Ascending aorta (tissue), 2 donors: ENCODE measurements around the gene GXYLT2. TPM values are rescaled to one million over a fixed set of nuclear protein-coding genes. Genes with fewer than 3 reads are reported as not detected.

Source experiments
- DNase-seq, 2 donors: peaks; one replicate each; pipeline ENCODE4 v3.0.0-alpha.2; 2019; ENCODE audit warnings: low spot score in 2 of 2
- H3K27ac ChIP-seq, 2 donors: fragments of 200-600 bp; sonication (generic); one replicate each; pipeline ENCODE4 v1.5.1; 2016 to 2017; ENCODE audit warnings: mild to moderate bottlenecking in 1 of 2
- H3K27me3 ChIP-seq: fragments of 200-600 bp; sonication (generic); one replicate; pipeline ENCODE4 v1.5.1; 2017
- H3K36me3 ChIP-seq, 2 donors: fragments of 200-600 bp; sonication (generic); one replicate each; pipeline ENCODE4 v1.5.1; 2016
- H3K4me1 ChIP-seq, 2 donors: fragments of 200-600 bp; sonication (generic); one replicate each; pipeline ENCODE4 v1.5.1; 2016 to 2017; ENCODE audit warnings: mild to moderate bottlenecking in 1 of 2
- H3K4me3 ChIP-seq, 2 donors: fragments of 200-600 bp; sonication (generic); one replicate each; pipeline ENCODE4 v1.5.1; 2016 to 2017; ENCODE audit warnings: mild to moderate bottlenecking in 1 of 2
- H3K9me3 ChIP-seq, 2 donors: fragments of 200-600 bp; sonication (generic); one replicate each; pipeline ENCODE4 v1.5.1; 2016
- intact Hi-C: fragments of 100-400 bp; cut with DNase I; formaldehyde crosslinking; loops from one replicate; pipeline ENCODE4 v1.15.1; 2023
- total RNA-seq: library from RNA; depleted of rRNA; stranded (reverse); fragments of >200 nt; gene quantifications from one replicate; pipeline ENCODE4 v1.1.0, GENCODE V29; 2016
- TF ChIP-seq, protein P1 (sequence below), 3 experiments: fragments of 200-600 bp in 2 of 3; fragments of 450-650 bp in 1 of 3; sonication (generic) in 2 of 3; IDR thresholded peaks; one replicate each; pipeline ENCODE4 v1.5.1; 2016 to 2019; ENCODE audit warnings: antibody characterized with exemption in 3 of 3, mild to moderate bottlenecking in 1 of 3, moderate library complexity in 1 of 3

Gene GXYLT2
- total RNA-seq, 1 donor from 2014 or later, result 19.5 TPM

DNA sequence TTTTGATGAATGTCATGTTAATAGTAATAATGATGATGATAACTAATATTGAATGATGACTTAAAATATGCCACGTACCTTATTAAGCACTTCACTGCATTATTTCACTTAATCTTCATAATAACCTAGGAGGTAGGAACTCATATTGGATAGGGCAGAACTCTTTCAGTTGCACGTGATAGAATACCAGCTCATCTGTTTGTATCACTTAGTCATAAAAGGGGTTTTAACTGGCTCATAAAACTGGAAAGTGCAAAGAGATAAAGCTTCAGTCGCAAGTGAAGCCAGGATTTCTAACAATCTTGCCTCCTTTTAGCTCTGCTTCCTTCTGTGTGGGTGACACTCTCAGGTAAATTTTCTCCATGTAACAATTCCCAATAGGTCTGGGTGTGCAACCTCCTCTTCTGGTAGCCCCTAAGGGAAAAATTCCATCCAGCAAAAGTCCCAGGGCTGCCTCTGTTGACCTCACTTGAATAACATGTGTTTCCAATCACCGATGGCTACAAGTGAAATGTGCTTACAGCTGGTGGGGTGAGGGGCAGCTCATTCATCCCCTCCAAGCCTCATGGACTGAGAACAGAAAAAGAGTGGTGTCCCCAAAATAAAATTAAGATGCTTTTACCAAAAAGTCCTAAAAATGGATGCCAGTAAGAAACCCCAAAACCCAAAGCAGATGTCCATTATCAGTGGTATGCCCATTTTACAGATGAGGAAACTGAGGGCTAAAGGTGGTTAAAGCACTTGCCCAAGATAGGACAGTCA is 9.3 kb downstream of the GXYLT2 start:
- H3K9me3 ChIP-seq, result no peaks in the 10 kb centered on the region
- H3K27ac ChIP-seq, result no peak overlapping the region
- no peak overlapping the region for H3K4me3 ChIP-seq
- H3K4me1 ChIP-seq, result peaks cover 0 to 4% of the 10 kb centered on the region in 2 donors
- no peak for DNase-seq
- H3K36me3 ChIP-seq, result no peaks in the 10 kb centered on the region
- H3K27me3 ChIP-seq, result no peaks in the 10 kb centered on the region
- intact Hi-C loops, result no loop called here
- TF ChIP-seq, protein P1, sequence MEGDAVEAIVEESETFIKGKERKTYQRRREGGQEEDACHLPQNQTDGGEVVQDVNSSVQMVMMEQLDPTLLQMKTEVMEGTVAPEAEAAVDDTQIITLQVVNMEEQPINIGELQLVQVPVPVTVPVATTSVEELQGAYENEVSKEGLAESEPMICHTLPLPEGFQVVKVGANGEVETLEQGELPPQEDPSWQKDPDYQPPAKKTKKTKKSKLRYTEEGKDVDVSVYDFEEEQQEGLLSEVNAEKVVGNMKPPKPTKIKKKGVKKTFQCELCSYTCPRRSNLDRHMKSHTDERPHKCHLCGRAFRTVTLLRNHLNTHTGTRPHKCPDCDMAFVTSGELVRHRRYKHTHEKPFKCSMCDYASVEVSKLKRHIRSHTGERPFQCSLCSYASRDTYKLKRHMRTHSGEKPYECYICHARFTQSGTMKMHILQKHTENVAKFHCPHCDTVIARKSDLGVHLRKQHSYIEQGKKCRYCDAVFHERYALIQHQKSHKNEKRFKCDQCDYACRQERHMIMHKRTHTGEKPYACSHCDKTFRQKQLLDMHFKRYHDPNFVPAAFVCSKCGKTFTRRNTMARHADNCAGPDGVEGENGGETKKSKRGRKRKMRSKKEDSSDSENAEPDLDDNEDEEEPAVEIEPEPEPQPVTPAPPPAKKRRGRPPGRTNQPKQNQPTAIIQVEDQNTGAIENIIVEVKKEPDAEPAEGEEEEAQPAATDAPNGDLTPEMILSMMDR (IDR thresholded peaks at IDR 0.05), result no peak

DNA sequence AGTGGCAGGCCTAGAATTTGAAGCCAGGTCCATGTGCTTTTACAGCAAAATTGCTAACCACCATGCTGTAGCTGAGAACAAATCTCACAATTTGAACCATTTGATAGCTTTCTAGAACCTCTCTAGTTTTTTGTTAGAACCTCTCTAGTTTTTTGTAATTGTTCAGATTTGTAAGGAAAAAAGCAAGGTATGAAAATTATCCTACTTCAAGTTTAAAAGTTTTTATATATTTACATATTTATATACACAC is 9.8 kb downstream of the GXYLT2 start:
- TF ChIP-seq, protein P1 (IDR thresholded peaks at IDR 0.05), result no peak
- Histone ChIP-seq H3K27me3 (no peaks in the 10 kb centered on the region), H3K27ac (no peak overlapping the region), H3K9me3 (no peaks in the 10 kb centered on the region), H3K36me3 (no peaks in the 10 kb centered on the region), H3K4me3 (no peak overlapping the region), H3K4me1 (peaks cover 0 to 8% of the 10 kb centered on the region in 2 donors)
- intact Hi-C loops, result no loop called here
- DNase-seq, result no peak

DNA sequence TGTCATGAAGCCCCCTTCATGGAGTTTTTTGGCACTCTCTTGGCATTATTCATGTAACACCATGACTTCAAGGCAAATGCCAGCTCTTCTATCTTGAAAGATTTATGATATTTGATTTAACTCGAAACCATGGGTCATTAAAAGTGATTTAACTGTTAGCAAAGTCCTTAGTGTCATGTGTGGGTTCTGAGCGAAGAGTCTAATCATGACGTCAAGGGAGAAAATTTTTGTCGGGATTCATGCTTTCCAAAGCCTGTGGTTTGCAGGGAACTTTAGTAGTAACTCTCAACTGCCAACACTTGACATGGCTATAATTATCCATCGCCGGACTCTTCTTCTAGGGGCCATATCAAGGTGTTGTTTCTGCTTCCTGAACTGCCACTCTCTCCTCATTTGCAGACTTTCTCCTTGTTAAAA is 11.5 kb downstream of the GXYLT2 start:
- Histone ChIP-seq H3K9me3 (no peaks in the 10 kb centered on the region), H3K27me3 (no peaks in the 10 kb centered on the region), H3K36me3 (no peaks in the 10 kb centered on the region), H3K4me1 (peaks cover 0 to 14% of the 10 kb centered on the region in 2 donors), H3K27ac (no peak overlapping the region), H3K4me3 (no peak overlapping the region)
- TF ChIP-seq, protein P1 (IDR thresholded peaks at IDR 0.05), result no peak
- no peak for DNase-seq
- intact Hi-C loops, result no loop called here

DNA sequence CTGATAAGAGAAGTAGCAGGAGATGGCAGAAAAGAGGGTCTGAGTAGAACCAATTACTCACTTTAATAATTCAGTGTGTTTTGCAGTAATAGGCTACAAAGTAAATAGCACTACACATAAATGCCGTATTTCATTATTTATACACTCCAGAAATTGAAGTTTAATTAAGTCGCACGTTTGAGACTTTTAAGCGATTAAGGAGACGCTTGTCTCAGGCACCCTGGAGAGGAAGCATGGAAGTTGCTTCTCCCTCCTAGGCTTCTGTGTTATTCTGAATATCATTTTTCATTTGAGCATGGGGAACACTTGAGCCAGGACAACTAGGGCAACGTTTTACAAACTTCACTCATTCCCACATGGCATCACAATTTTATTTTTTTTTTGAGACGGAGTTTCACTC is 12.2 kb downstream of the GXYLT2 start:
- intact Hi-C loops, result no loop called here
- no peaks in the 10 kb centered on the region for H3K9me3 ChIP-seq
- H3K4me3 ChIP-seq, result no peak overlapping the region
- no peak overlapping the region for H3K27ac ChIP-seq
- no peak for DNase-seq
- H3K4me1 ChIP-seq, result peaks cover 0 to 15% of the 10 kb centered on the region in 2 donors
- H3K27me3 ChIP-seq, result no peaks in the 10 kb centered on the region
- TF ChIP-seq, protein P1 (IDR thresholded peaks at IDR 0.05), result no peak
- H3K36me3 ChIP-seq, result no peaks in the 10 kb centered on the region

DNA sequence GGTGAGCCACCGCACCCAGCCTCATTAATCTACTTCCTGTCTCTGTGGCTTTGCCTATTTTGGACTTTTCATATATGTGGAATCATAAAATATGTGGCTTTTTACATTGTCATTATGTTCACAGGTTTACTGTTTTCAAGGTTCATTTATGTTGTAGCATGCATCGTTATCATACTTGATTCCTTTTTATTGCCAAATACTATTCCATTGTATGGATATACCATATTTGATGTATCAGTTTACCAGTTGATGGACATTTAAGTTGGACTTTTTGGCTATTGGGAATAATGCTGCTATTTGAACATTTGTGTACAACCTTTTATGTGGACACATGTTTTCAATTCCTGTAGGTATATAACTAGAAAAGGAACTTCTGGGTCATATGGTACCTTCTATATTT is 14.0 kb downstream of the GXYLT2 start:
- Histone ChIP-seq H3K4me3 (no peak overlapping the region), H3K27me3 (no peaks in the 10 kb centered on the region), H3K36me3 (no peaks in the 10 kb centered on the region), H3K27ac (no peak overlapping the region), H3K4me1 (peaks cover 0 to 25% of the 10 kb centered on the region in 2 donors), H3K9me3 (no peaks in the 10 kb centered on the region)
- intact Hi-C loops, result no loop called here
- no peak for DNase-seq
- TF ChIP-seq, protein P1 (IDR thresholded peaks at IDR 0.05), result no peak

DNA sequence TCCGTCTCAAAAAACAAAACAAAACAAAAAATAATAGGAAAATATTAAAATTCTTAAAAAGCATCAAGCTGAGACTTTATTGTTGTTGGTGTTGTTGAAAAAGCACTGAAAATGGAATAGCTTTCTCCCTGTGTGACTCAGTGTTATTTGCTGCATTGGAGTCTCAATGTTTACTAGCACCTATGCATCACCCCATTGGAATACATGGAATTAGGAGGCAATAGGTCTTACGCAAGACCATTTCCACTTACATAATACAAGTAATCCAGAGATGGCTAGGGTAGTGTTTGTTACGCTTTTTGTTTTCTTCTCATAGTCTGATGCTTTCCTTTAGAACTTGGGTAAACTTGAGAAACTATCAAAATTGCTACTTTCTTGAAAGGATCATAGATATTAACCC is 15.2 kb downstream of the GXYLT2 start:
- no peaks in the 10 kb centered on the region for H3K9me3 ChIP-seq
- H3K36me3 ChIP-seq, result no peaks in the 10 kb centered on the region
- TF ChIP-seq, protein P1 (IDR thresholded peaks at IDR 0.05), result no peak
- no peaks in the 10 kb centered on the region for H3K27me3 ChIP-seq
- no peak overlapping the region for H3K4me3 ChIP-seq
- no peak for DNase-seq
- intact Hi-C loops, result no loop called here
- peak overlapping the region; percentile 14 to 47 for H3K27ac ChIP-seq
- H3K4me1 ChIP-seq, result peaks cover 0 to 36% of the 10 kb centered on the region in 2 donors
